ENCODE results near the gene PIK3R1. TPM values are rescaled to one million over a fixed set of nuclear protein-coding genes. Genes with fewer than 3 reads are reported as not detected.

Gene PIK3R1
- total and polyA plus RNA-seq, 4 donors, result 22.6 to 123 (median 47.3) TPM

- TF ChIP-seq EGR1 (IDR thresholded peaks at IDR 0.05; ENCODE audit: low read depth in 2 of 2) (no peak), REST (IDR thresholded peaks at IDR 0.05) (no peak), FOXA2 (IDR thresholded peaks at IDR 0.05) (peak; percentile 7), TAF1 (conservative IDR thresholded peaks at IDR 0.05) (no peak), NR2F2 (IDR thresholded peaks at IDR 0.05) (no peak), HNF4G (IDR thresholded peaks at IDR 0.05) (no peak), ZBTB33 (IDR thresholded peaks at IDR 0.05) (peak; percentile 11), ATF3 (IDR thresholded peaks at IDR 0.05) (no peak), MAX (IDR thresholded peaks at IDR 0.05) (no peak), RXRA (IDR thresholded peaks at IDR 0.05) (peak in 1 of 2 donors; percentile 55), YY1 (IDR thresholded peaks at IDR 0.05) (no peak), SP1 (IDR thresholded peaks at IDR 0.05) (peak; percentile 35), JUND (IDR thresholded peaks at IDR 0.05) (peak in 1 of 2 donors; percentile 25), CTCF (IDR thresholded peaks at IDR 0.05; ENCODE audit: low read depth, low read length, missing input control) (no peak), GABPA (IDR thresholded peaks at IDR 0.05 in 1 of 2, conservative IDR thresholded peaks at IDR 0.05 in 1 of 2) (no peak), HNF4A (conservative IDR thresholded peaks at IDR 0.05) (peak; percentile 43 to 59), RAD21 (IDR thresholded peaks at IDR 0.05) (no peak)
- Histone ChIP-seq H3K27ac (ENCODE audit: low read depth in 1 of 2, low read length in 2 of 2) (peak overlapping the region; percentile 76 to 83), H3K36me3 (ENCODE audit: control insufficient read depth in 4 of 4, insufficient read depth in 3 of 4, low read depth in 1 of 4, low read length in 3 of 4) (peaks cover 5 to 26% (median 14%) of the 10 kb centered on the region in 4 donors), H3K9me3 (ENCODE audit: control insufficient read depth in 4 of 4, low read length in 3 of 4) (peaks cover 0 to under 1% (median 0%) of the 10 kb centered on the region in 4 donors), H3K4me3 (ENCODE audit: low read depth in 1 of 3, low read length in 3 of 3) (no peak overlapping the region), H3K4me1 (ENCODE audit: control insufficient read depth in 4 of 4, insufficient read depth in 4 of 4, low read length in 3 of 4) (peaks cover 16 to 94% (median 82%) of the 10 kb centered on the region in 4 donors), H3K27me3 (ENCODE audit: control insufficient read depth in 4 of 4, insufficient read depth in 4 of 4, low read length in 3 of 4) (no peaks in the 10 kb centered on the region), H3K9ac (ENCODE audit: low read depth in 1 of 2, low read length in 2 of 2) (peak overlapping the region in 1 of 2 donors; percentile 29)
- 50% methylated on average over 15 of the region's 15 CpGs for WGBS
- peak; percentile 44 for DNase-seq (ENCODE audit: low spot score)
These were observed 10.5 kb downstream of the PIK3R1 start for GRCh38 chr5:68225911-68226545.
